ENCODE data around the gene NF1.
"Not testable (repeated sequence)": the region's sequence is repeated elsewhere in the genome, so short reads cannot be mapped to it uniquely, and the experiment has no call there.

The NF1 gene

GRCh38 chr17:31249835-31250141 is 155.0 kb downstream of the NF1 start:
- no peak for DNase-seq (ENCODE audit: low read depth in 1 of 2, low spot score in 1 of 2)

- no peak for DNase-seq (ENCODE audit: low read depth in 1 of 2, low spot score in 1 of 2)
Measured at GRCh38 chr17:31250229-31250628, 155.5 kb downstream of the NF1 start.

- DNase-seq (ENCODE audit: low read depth in 1 of 2, low spot score in 1 of 2) = no peak
Measured at GRCh38 chr17:31251105-31251969, 156.6 kb downstream of the NF1 start.

GRCh38 chr17:31251970-31252328 is 157.2 kb downstream of the NF1 start:
- no peak for DNase-seq (ENCODE audit: low read depth in 1 of 2, low spot score in 1 of 2)

GRCh38 chr17:31252741-31253140 is 158.0 kb downstream of the NF1 start:
- no peak for DNase-seq (ENCODE audit: low read depth in 1 of 2, low spot score in 1 of 2)

- no peak for DNase-seq (ENCODE audit: low read depth in 1 of 2, low spot score in 1 of 2)
Measured at GRCh38 chr17:31254654-31255053, 159.9 kb downstream of the NF1 start.

- DNase-seq (ENCODE audit: low read depth in 1 of 2, low spot score in 1 of 2) = no peak
Measured at GRCh38 chr17:31256936-31257335, 162.2 kb downstream of the NF1 start.

- DNase-seq (ENCODE audit: low read depth in 1 of 2, low spot score in 1 of 2) = no peak
Measured at GRCh38 chr17:31260151-31260550, 165.4 kb downstream of the NF1 start.

GRCh38 chr17:31261601-31262000 is 166.8 kb downstream of the NF1 start:
- no peak for DNase-seq (ENCODE audit: low read depth in 1 of 2, low spot score in 1 of 2)

GRCh38 chr17:31262923-31263322 is 168.1 kb downstream of the NF1 start:
- DNase-seq (ENCODE audit: low read depth in 1 of 2, low spot score in 1 of 2) = not testable (repeated sequence)

- no peak for DNase-seq (ENCODE audit: low read depth in 1 of 2, low spot score in 1 of 2)
Measured at GRCh38 chr17:31266042-31266441, 171.3 kb downstream of the NF1 start.

GRCh38 chr17:31269036-31269577 is 174.3 kb downstream of the NF1 start:
- no peak for DNase-seq (ENCODE audit: low read depth in 1 of 2, low spot score in 1 of 2)

- no peak for DNase-seq (ENCODE audit: low read depth in 1 of 2, low spot score in 1 of 2)
Measured at GRCh38 chr17:31269578-31269983, 174.8 kb downstream of the NF1 start.

GRCh38 chr17:31272236-31272635 is 177.5 kb downstream of the NF1 start:
- DNase-seq (ENCODE audit: low read depth in 1 of 2, low spot score in 1 of 2) = no peak

GRCh38 chr17:31272803-31273202 is 178.0 kb downstream of the NF1 start:
- DNase-seq (ENCODE audit: low read depth in 1 of 2, low spot score in 1 of 2) = no peak

GRCh38 chr17:31273516-31273915 is 178.7 kb downstream of the NF1 start:
- DNase-seq (ENCODE audit: low read depth in 1 of 2, low spot score in 1 of 2) = no peak

GRCh38 chr17:31274252-31274651 is 179.5 kb downstream of the NF1 start:
- DNase-seq (ENCODE audit: low read depth in 1 of 2, low spot score in 1 of 2) = no peak

- DNase-seq (ENCODE audit: low read depth in 1 of 2, low spot score in 1 of 2) = no peak
Measured at GRCh38 chr17:31275116-31275515, 180.3 kb downstream of the NF1 start.

- DNase-seq (ENCODE audit: low read depth in 1 of 2, low spot score in 1 of 2) = no peak
Measured at GRCh38 chr17:31279401-31279800, 184.6 kb downstream of the NF1 start.

GRCh38 chr17:31281061-31281460 is 186.3 kb downstream of the NF1 start:
- no peak for DNase-seq (ENCODE audit: low read depth in 1 of 2, low spot score in 1 of 2)

- no peak for DNase-seq (ENCODE audit: low read depth in 1 of 2, low spot score in 1 of 2)
Measured at GRCh38 chr17:31283841-31284240, 189.1 kb downstream of the NF1 start.

- DNase-seq (ENCODE audit: low read depth in 1 of 2, low spot score in 1 of 2) = no peak
Measured at GRCh38 chr17:31286587-31286986, 191.8 kb downstream of the NF1 start.

GRCh38 chr17:31287932-31288331 is 193.2 kb downstream of the NF1 start:
- not testable (repeated sequence) for DNase-seq (ENCODE audit: low read depth in 1 of 2, low spot score in 1 of 2)
